GM12891 (cell line): ENCODE data around the gene MARVELD2. TPM values are rescaled to one million over a fixed set of nuclear protein-coding genes. Genes with fewer than 3 reads are reported as not detected.
"Not testable (repeated sequence)": the region's sequence is repeated elsewhere in the genome, so short reads cannot be mapped to it uniquely, and the experiment has no call there.

ENCODE experiments used
- DNase-seq: peaks from one replicate; pipeline ENCODE4 v3.0.0; 2011; ENCODE audit warnings: low spot score; ENCODE audit not compliant: insufficient read length
- FAIRE-seq: peaks from 2 replicates; lab custom pipeline; 2011; peaks lifted over from hg19 to GRCh38; lab: Jason Lieb, UNC
- PAX5 ChIP-seq: IDR thresholded peaks from 2 replicates; pipeline ENCODE4 v1.6.1; 2011; ENCODE audit warnings: low read length, moderate library complexity, mild to moderate bottlenecking; ENCODE audit not compliant: insufficient read depth, severe bottlenecking
- POLR2A ChIP-seq: IDR thresholded peaks from 2 replicates; pipeline ENCODE4 v1.6.1; 2011; ENCODE audit warnings: low read depth, low read length, control low read depth
- POLR2AphosphoS5 ChIP-seq: IDR thresholded peaks from 2 replicates; pipeline ENCODE4 v1.6.1; 2011; ENCODE audit warnings: low read depth, low read length, control low read depth
- POU2F2 ChIP-seq: IDR thresholded peaks from 2 replicates; pipeline ENCODE4 v1.6.1; 2011; ENCODE audit warnings: low read depth, mild to moderate bottlenecking, control low read depth, low read length, moderate library complexity
- SPI1 ChIP-seq: IDR thresholded peaks from 2 replicates; pipeline ENCODE4 v1.6.1; 2011; ENCODE audit warnings: low read depth, low read length, control low read depth
- TAF1 ChIP-seq: IDR thresholded peaks from 2 replicates; pipeline ENCODE4 v1.6.1; 2011; ENCODE audit warnings: low read depth, low read length, control low read depth
- polyA plus RNA-seq: library from polyadenylated mRNA; unstranded; fragments of >200 nt; gene quantifications from one replicate; pipeline ENCODE4 v1.2.1, GENCODE V29; 2012; ENCODE audit warnings: low read depth, missing spikeins, inconsistent platforms; ENCODE audit not compliant: missing spikeins

MARVELD2 gene
- polyA plus RNA-seq: 1.4 TPM

GRCh38 chr5:69414885-69415583, at the start of gene MARVELD2:
MARVELD2 (plus strand) TSS chr5:69415116; CDS start chr5:69419386, 4,270 bp downstream.
- FAIRE-seq (peak; percentile 65), DNase-seq (peak; percentile 65)
- TF ChIP-seq POLR2AphosphoS5 (0 out of 2 replicates have a peak, but pooled peaks have one; percentile 21), POLR2A (no peak)

DNA sequence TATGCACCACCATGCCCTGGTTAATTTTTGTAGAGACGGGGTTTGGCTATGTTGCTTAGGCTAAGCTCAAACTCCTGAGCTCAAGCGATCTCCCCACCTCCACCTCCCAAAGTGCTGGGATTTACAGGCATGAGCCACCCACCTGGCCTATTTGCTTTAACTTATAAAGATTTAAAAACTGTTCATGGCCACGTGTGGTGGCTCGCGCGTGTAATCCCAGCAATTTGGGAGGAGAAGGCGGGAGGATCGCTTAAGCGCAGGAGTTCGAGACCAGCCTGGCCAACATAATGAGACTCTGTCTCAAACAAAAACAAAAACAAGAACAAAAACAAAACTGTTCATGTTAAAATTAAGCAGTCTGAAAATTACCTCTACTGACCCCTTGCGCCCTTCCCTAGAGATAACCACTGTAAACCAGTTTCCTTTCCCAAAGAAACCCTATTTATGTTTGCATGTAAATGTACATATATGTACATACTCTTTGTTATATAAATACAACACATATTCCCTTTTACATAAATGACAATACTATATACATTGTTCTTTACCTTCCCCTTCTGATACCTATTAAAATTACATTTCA, 47.1 kb upstream of the MARVELD2 start:
- FAIRE-seq (no peak), DNase-seq (no peak)
- TF ChIP-seq SPI1 (no peak), POU2F2 (no peak), TAF1 (no peak), POLR2AphosphoS5 (no peak), PAX5 (no peak), POLR2A (no peak)

DNA sequence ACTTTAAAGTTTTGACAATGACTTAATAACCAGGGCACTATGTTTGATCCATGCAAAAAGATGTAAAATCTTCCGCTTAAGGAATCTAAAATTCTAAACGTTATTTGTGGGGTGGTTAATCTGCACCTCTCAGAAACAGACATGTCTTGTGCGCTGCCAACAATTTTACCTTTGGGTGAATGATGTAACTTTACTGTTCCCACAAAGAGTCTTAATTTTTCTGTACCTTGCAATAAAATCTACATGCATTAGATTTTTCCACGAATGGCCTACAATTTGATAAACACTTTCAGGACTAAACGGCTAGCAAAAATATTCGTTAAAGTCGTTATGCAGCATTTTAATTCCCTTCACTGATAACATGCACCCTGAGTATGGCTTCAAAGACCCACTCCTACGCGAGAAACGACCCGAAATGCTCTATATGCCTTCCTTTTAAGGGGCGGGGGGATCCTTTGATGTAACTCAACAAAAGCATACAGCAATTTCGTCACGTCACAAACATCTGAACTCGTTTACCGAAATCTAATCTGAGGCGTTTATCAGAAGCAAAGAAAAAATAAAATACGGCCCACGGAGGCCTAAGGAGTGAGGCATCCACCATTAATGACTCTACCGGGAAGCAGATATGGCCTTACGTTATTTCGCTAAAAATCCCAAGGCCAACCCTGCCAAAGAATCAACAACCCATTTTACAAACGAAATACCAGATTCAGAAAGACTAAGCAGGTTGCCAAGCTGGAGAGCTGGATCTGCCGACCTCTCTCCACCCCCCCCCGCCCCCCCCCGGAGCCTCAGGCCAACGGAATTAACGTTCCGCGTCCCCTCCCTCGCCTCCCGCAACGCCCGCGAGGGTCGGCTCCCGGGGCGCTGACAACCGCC, 46.2 kb upstream of the MARVELD2 start:
- no peak for TF ChIP-seq TAF1
- peak; percentile 20; the same call in 1 of the 2 replicates for TF ChIP-seq POLR2A
- FAIRE-seq (peak; percentile 20), DNase-seq (no peak)

DNA sequence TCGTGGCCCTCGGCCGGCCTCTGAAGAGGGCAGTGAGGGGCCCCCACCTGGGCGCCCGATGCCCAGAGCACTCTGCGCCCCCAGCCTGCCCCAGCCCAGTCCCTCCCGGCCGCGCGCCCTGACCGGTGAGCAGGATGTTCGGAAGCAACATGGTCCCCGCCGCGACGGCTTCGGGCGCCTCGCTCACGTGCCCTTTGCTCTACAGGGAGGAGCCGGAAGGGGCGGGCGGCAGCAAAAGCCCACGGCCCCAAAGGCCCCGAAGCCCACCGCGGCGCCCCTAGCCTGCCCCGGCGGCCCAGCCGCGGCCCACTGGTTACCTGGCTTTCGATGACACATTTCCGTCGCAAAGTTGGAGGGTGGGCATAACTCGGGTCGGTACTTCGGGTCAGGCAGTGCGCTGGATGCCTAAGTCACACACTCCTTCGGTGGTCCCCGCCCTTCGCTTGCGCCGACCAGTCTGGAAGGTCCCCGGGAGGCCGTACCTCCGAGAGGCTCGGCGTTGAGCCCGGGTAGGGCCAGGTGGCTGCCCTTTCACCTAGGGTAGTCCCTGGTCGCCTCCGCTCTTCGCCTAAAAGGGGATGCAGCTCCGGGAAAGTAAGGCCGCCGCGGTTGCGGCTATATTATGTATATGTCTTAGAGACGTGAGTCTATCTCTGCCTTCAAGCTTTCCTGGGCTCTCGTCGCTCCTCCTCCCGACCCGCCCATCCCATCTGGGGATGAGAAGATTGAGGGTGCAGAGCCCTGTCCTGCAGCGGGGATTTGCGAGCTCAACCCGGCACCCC, 45.4 kb upstream of the MARVELD2 start, which contains the start of the genes AK6, RAD17 and TAF9:
AK6 (minus strand) TSS at position 181 of the 782 bp plus-strand sequence; CDS start at position 151, 30 bp downstream.
RAD17 (plus strand) TSS at position 479 of the 782 bp plus-strand sequence. CDS start 2,391 bp downstream, outside the sequence.
TAF9 (minus strand) TSS at position 181 of the 782 bp plus-strand sequence. CDS start 3,783 bp downstream, outside the sequence.
- peak; percentile 97 for TF ChIP-seq POLR2A
- peak; percentile 97 for TF ChIP-seq POLR2AphosphoS5
- no peak for TF ChIP-seq SPI1
- peak; percentile 8 for TF ChIP-seq PAX5
- peak; percentile 55; the same call in 1 of the 2 replicates for TF ChIP-seq TAF1
- TF ChIP-seq POU2F2: peak; percentile 39; the same call in 1 of the 2 replicates
- FAIRE-seq (peak; percentile 98), DNase-seq (peak; percentile 75)

- DNase-seq, FAIRE-seq: not testable (repeated sequence)
Observed at GRCh38 chr5:69370335-69370734, 44.6 kb upstream of the MARVELD2 start.

DNA sequence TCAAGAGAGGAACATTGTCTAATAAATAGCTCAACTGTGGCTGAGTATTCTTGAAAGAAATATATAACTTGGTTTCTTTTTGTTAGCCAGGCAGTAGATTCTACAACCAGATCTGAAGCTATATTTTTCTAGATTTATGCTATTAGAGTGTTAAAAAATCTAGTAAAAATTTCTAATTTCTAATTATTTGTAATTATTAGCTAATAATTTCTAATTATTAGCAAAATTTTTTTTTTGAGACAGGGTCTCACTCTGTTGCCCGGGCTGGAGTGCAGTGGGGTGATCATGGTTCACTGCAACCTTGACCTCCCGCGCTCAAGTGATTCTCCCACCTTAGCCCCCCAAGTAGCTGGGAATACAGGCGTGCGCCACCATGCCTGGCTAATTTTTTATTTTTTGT, 42.5 kb upstream of the MARVELD2 start:
- FAIRE-seq (no peak), DNase-seq (no peak)
- TF ChIP-seq SPI1 (no peak), PAX5 (no peak), POLR2A (no peak), POU2F2 (no peak), TAF1 (no peak), POLR2AphosphoS5 (no peak)

DNA sequence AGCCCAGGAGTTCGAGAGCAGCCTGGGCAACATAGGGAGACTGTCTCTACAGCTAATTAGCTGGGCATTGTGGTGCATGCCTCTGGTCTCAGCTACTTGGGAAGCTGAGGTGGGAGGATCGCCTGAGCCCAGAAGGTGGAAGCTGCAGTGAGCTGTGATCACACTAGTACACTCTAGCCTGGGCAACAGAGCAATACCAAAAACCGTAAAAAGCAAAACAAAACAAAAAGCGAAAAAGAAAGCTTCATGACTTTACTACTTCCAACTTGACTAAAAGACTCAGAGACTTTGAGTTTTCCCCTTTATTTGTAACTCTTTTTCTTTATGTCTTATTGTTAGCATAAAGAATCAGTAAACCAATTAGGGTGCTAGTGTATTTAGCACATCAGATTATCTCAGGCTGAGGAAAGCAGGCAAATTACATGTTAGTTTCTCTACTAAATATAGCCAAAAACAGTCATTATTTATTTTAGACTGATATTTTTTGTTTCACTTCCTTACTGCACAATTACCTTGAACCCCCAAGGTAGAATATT, 39.9 kb upstream of the MARVELD2 start:
- no peak for DNase-seq
- no peak for TF ChIP-seq POU2F2
- TF ChIP-seq POLR2A: peak; percentile 37; the same call in 1 of the 2 replicates
- TF ChIP-seq PAX5: no peak
- TF ChIP-seq POLR2AphosphoS5: no peak
- TF ChIP-seq SPI1: peak; percentile 89
- FAIRE-seq: peak; percentile 70

GRCh38 chr5:69378376-69378775, 36.5 kb upstream of the MARVELD2 start:
- TF ChIP-seq POLR2AphosphoS5: no peak
- no peak for TF ChIP-seq TAF1
- no peak for TF ChIP-seq POLR2A
- FAIRE-seq (no peak), DNase-seq (no peak)
